Activated CD8-positive, alpha-beta T cell treated with anti-CD3 and anti-CD28 coated beads for 36 hours (primary cell): ENCODE data around the gene CALB2. TPM values are rescaled to one million over a fixed set of nuclear protein-coding genes. Genes with fewer than 3 reads are reported as not detected.

ENCODE experiments used
- ATAC-seq: fragments of 200-7000 bp; cut with Tn5 transposase; one replicate; pipeline ENCODE4 v1.10.0; 2021; ENCODE audit warnings: mild to moderate bottlenecking, moderate library complexity
- CTCF ChIA-PET: fragments of 350-600 bp; sonication (Branson Sonifier 250); formaldehyde crosslinking; loops from one replicate; lab custom pipeline; 2021; ENCODE audit warnings: antibody characterized with exemption; lab: Charles Lee
- POLR2A ChIA-PET: fragments of 350-600 bp; sonication (Branson Sonifier 250); formaldehyde crosslinking; loops from one replicate; lab custom pipeline; 2021; ENCODE audit warnings: antibody characterized with exemption; lab: Charles Lee
- DNase-seq: peaks from one replicate; pipeline ENCODE4 v3.0.0-alpha.2; 2020
- H3K27ac Mint-ChIP-seq: one replicate; pipeline ENCODE4 v1.8.0; 2021; ENCODE audit warnings: mild to moderate bottlenecking, mixed read lengths
- H3K27me3 Mint-ChIP-seq: one replicate; pipeline ENCODE4 v1.8.0; 2021; ENCODE audit warnings: mixed read lengths
- H3K36me3 Mint-ChIP-seq: one replicate; pipeline ENCODE4 v1.8.0; 2021; ENCODE audit warnings: low read depth, mixed read lengths
- H3K4me1 Mint-ChIP-seq: one replicate; pipeline ENCODE4 v1.8.0; 2021; ENCODE audit warnings: low read depth, mixed read lengths
- H3K4me3 Mint-ChIP-seq: one replicate; pipeline ENCODE4 v1.8.0; 2021; ENCODE audit warnings: mild to moderate bottlenecking, moderate library complexity, mixed read lengths
- H3K9me3 Mint-ChIP-seq: one replicate; pipeline ENCODE4 v1.8.0; 2021; ENCODE audit warnings: mixed read lengths
- intact Hi-C: fragments of 100-400 bp; cut with micrococcal nuclease; formaldehyde crosslinking; loops from one replicate; pipeline ENCODE4 v1.10.0; 2022
- total RNA-seq, 2 experiments: library from RNA; stranded (reverse); gene quantifications; one replicate each; pipeline ENCODE4 v1.2.3, GENCODE V29; 2021
- TF ChIP-seq, protein P1 (sequence below): fragments of 200-600 bp; IDR thresholded peaks from one replicate; pipeline ENCODE4 v1.8.0; 2022; ENCODE audit warnings: antibody characterized with exemption, mild to moderate bottlenecking

CALB2 gene
- total RNA-seq, 2 experiments from 2014 or later = not detected

DNA sequence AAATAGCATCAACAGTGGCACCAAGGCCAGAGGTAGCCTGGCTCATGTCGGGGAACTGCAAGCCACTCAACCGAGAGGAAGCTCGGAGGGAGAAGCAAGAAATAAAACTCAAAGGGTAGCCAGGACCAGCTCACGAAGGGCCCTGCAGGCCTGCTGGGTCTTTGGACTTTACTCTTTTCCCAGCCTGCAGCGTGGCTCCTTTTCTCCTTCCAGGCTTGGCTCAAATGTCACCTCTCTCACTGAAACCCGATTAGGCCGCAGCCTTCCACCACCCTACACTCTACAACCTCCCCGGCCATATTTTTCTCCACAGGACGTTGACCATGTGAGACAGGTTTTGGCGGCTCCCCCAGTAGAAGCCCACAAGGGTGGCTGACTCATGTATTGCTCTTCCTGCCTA is 38.1 kb downstream of the CALB2 start:
- intact Hi-C loops = no loop called here
- H3K27me3 Mint-ChIP-seq = no peaks in the 10 kb centered on the region
- ChIA-PET POLR2A (no interaction called here), CTCF (interaction anchor here (1.9 kb wide), 1 partner anchor 16 kb away, joined by 4 read pairs; no protein-coding TSS in a partner anchor)
- H3K27ac Mint-ChIP-seq = no peak overlapping the region
- ATAC-seq (no peak), DNase-seq (no peak)
- no peak overlapping the region for H3K4me3 Mint-ChIP-seq
- TF ChIP-seq, protein P1, sequence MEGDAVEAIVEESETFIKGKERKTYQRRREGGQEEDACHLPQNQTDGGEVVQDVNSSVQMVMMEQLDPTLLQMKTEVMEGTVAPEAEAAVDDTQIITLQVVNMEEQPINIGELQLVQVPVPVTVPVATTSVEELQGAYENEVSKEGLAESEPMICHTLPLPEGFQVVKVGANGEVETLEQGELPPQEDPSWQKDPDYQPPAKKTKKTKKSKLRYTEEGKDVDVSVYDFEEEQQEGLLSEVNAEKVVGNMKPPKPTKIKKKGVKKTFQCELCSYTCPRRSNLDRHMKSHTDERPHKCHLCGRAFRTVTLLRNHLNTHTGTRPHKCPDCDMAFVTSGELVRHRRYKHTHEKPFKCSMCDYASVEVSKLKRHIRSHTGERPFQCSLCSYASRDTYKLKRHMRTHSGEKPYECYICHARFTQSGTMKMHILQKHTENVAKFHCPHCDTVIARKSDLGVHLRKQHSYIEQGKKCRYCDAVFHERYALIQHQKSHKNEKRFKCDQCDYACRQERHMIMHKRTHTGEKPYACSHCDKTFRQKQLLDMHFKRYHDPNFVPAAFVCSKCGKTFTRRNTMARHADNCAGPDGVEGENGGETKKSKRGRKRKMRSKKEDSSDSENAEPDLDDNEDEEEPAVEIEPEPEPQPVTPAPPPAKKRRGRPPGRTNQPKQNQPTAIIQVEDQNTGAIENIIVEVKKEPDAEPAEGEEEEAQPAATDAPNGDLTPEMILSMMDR = no peak
- no peaks in the 10 kb centered on the region for H3K4me1 Mint-ChIP-seq
- H3K36me3 Mint-ChIP-seq = no peaks in the 10 kb centered on the region
- H3K9me3 Mint-ChIP-seq = no peaks in the 10 kb centered on the region

- Mint-ChIP-seq H3K27me3 (peaks cover 3% of the 10 kb centered on the region), H3K9me3 (no peaks in the 10 kb centered on the region), H3K36me3 (no peaks in the 10 kb centered on the region), H3K4me3 (no peak overlapping the region), H3K27ac (no peak overlapping the region), H3K4me1 (no peaks in the 10 kb centered on the region)
- intact Hi-C loops = no loop called here
- TF ChIP-seq, protein P1 = no peak
- no peak for DNase-seq
- ChIA-PET CTCF (interaction anchor here (1.0 to 1.4 kb wide), 2 partner anchors 10 to 13 kb away, joined by 3 read pairs; no protein-coding TSS in a partner anchor), POLR2A (no interaction called here)
- no peak for ATAC-seq
Observed at GRCh38 chr16:71399801-71400563, 41.5 kb downstream of the CALB2 start.

DNA sequence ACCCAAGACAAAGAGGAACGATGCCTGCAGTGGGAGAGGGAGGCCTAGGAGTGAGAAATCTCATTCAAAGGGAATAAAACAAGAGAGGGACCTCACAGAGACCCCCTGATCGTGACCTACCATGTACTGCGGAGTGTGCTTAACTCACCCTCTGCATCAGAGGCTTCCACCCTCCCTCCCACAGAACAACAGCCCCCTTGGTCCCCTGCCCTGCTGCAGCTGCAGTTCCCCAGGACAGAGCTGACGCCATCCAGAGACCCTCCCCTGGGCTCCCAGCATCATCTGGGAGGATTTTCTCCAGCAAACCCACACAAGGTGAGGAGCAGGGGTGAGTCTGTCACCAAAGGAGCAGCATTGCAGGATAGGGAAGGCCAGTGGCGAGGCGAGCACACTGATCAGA is 43.5 kb downstream of the CALB2 start:
- Mint-ChIP-seq H3K36me3 (no peaks in the 10 kb centered on the region), H3K27me3 (peaks cover 7% of the 10 kb centered on the region), H3K27ac (no peak overlapping the region), H3K4me3 (no peak overlapping the region), H3K9me3 (no peaks in the 10 kb centered on the region), H3K4me1 (peaks cover 4% of the 10 kb centered on the region)
- POLR2A ChIA-PET = no interaction called here
- no peak for DNase-seq
- CTCF ChIA-PET = interaction anchor here (1.3 kb wide), 1 partner anchor 11 kb away, joined by 3 read pairs; no protein-coding TSS in a partner anchor
- intact Hi-C loops = no loop called here
- ATAC-seq = no peak
- TF ChIP-seq, protein P1 = no peak

- DNase-seq (no peak), ATAC-seq (no peak)
- POLR2A ChIA-PET = no interaction called here
- TF ChIP-seq, protein P1 = no peak
- no peak overlapping the region for H3K27ac Mint-ChIP-seq
- CTCF ChIA-PET = interaction anchor here (2.3 kb wide), 1 partner anchor 10 kb away, joined by 13 read pairs; no protein-coding TSS in a partner anchor
- intact Hi-C loops = no loop called here
- peaks cover 7% of the 10 kb centered on the region for H3K27me3 Mint-ChIP-seq
- H3K36me3 Mint-ChIP-seq = no peaks in the 10 kb centered on the region
- H3K4me1 Mint-ChIP-seq = peaks cover 8% of the 10 kb centered on the region
- H3K4me3 Mint-ChIP-seq = no peak overlapping the region
- no peaks in the 10 kb centered on the region for H3K9me3 Mint-ChIP-seq
Observed at GRCh38 chr16:71402674-71403073, 44.2 kb downstream of the CALB2 start.

DNA sequence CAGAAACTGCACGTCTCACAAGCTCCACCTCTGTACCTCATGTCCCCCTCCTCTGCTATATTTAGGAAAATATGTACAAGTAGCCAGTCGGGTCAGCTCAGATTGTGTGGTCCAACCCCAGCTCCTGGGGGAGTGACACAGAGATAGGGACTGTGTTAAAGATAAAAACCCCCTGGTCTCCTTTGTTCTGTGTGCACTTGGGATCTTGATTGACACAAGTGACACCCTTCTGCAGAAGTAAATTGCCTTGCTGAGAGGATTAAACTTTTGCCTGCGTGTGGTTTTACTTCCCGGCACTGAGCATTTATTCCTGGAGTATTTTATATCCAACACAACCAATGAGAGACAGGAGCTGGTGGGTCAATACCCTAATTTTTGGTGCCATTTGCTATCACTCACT is 45.8 kb downstream of the CALB2 start:
- Mint-ChIP-seq H3K9me3 (no peaks in the 10 kb centered on the region), H3K36me3 (no peaks in the 10 kb centered on the region), H3K27ac (no peak overlapping the region), H3K4me3 (no peak overlapping the region), H3K4me1 (peaks cover 9% of the 10 kb centered on the region), H3K27me3 (peaks cover 9% of the 10 kb centered on the region)
- DNase-seq (no peak), ATAC-seq (no peak)
- CTCF ChIA-PET = interaction anchor here (2.3 kb wide), 1 partner anchor 9 kb away, joined by 13 read pairs; no protein-coding TSS in a partner anchor
- POLR2A ChIA-PET = no interaction called here
- TF ChIP-seq, protein P1 = no peak
- intact Hi-C loops = no loop called here
